ENCODE measurements around the gene TUBA3E. TPM values are rescaled to one million over a fixed set of nuclear protein-coding genes. Genes with fewer than 3 reads are reported as not detected.
"Not testable (repeated sequence)": the region's sequence is repeated elsewhere in the genome, so short reads cannot be mapped to it uniquely, and the experiment has no call there.

Gene TUBA3E
- polyA plus RNA-seq, 1 donor (not counting 4 experiments of a cell fraction or from before 2014, with no cell fraction given), result not detected

DNA sequence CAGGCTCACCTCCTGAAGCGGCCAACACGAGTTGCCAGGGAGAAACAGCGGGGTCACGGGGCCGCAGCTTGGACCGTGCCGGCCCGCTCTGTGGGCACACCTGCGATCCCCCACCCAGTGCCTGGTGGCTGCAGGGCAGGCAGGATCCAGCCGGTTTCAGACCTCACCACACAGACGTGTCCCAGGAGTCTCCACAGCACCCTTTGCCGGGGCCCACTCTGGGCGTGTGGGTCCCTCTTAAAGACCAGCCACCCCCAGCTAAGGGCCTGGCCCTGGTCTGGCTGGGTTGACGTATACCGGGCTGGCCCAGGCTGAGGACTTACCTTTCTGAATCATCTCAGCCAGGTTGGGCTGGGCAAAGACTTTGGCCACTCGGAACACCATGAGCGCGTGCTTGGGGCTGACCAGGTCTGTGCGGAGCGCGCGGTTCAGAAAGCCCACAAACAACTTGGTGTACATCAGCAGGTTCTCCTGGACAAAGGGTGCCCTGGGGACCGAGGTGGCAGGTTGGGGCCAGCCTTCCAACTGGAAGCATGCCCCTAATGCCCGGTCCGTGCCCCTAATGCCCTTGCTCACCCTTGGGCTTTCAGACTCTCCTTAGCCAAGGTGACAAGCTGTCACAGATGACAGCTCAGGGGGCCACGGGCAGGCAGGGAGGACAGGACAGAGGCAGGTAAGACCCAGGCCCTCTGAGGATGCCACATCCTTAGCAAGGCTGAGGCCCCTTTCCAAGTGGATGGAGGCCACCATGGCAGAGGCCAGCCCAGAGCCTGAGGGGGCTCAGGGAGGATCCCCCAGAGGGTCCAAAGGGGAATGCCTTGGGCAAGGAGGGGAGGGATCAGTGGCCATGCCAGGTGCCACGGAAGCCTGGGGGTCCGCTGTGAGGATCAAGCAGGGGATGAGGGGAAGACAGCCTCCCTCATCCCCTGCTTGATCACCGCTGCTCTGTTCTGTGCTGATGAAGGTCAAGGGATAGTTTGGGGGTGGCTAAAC is 43.2 kb downstream of the TUBA3E start:
- Histone ChIP-seq H3K27me3 (ENCODE audit: control insufficient read depth, extremely low read depth, insufficient read depth, low read length) (no peaks in the 10 kb centered on the region), H3K36me3 (ENCODE audit: control insufficient read depth in 2 of 2, extremely low read depth in 1 of 2, insufficient read depth in 2 of 2, low read length in 2 of 2) (peaks cover 0 to 9% of the 10 kb centered on the region in 2 experiments), H3K9me1 (ENCODE audit: control insufficient read depth, extremely low read depth, insufficient read depth, low read length) (no peaks in the 10 kb centered on the region), H2AFZ (ENCODE audit: control insufficient read depth, low read length) (no peak overlapping the region), H3K4me2 (ENCODE audit: control insufficient read depth, extremely low read depth, insufficient read depth, low read depth, low read length) (no peak overlapping the region), H3K4me1 (ENCODE audit: control insufficient read depth, extremely low read depth, insufficient read depth, low read length) (no peaks in the 10 kb centered on the region), H4K20me1 (ENCODE audit: control insufficient read depth, extremely low read depth, insufficient read depth, low read length) (no peaks in the 10 kb centered on the region), H3K9me3 (ENCODE audit: control insufficient read depth, low read depth, low read length) (no peaks in the 10 kb centered on the region), H3K4me3 (ENCODE audit: control insufficient read depth in 2 of 3, extremely low read depth in 1 of 3, insufficient read depth in 2 of 3, low read depth in 1 of 3, low read length in 3 of 3) (no peak overlapping the region), H3K79me2 (ENCODE audit: control insufficient read depth, insufficient read depth, low read length) (no peaks in the 10 kb centered on the region), H3K9ac (ENCODE audit: control insufficient read depth, extremely low read depth, insufficient read depth, low read length) (no peak overlapping the region), H3K27ac (ENCODE audit: control insufficient read depth, insufficient read depth, low read length) (no peak overlapping the region)
- FAIRE-seq (no peak), DNase-seq (ENCODE audit: low read depth, low spot score) (no peak)
- dilution Hi-C loops (cut with MboI; ENCODE audit: extremely low pct_ligation_motif_present, low sequenced_read_pairs), result no loop called here
- TF ChIP-seq, protein P1, sequence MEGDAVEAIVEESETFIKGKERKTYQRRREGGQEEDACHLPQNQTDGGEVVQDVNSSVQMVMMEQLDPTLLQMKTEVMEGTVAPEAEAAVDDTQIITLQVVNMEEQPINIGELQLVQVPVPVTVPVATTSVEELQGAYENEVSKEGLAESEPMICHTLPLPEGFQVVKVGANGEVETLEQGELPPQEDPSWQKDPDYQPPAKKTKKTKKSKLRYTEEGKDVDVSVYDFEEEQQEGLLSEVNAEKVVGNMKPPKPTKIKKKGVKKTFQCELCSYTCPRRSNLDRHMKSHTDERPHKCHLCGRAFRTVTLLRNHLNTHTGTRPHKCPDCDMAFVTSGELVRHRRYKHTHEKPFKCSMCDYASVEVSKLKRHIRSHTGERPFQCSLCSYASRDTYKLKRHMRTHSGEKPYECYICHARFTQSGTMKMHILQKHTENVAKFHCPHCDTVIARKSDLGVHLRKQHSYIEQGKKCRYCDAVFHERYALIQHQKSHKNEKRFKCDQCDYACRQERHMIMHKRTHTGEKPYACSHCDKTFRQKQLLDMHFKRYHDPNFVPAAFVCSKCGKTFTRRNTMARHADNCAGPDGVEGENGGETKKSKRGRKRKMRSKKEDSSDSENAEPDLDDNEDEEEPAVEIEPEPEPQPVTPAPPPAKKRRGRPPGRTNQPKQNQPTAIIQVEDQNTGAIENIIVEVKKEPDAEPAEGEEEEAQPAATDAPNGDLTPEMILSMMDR (optimal IDR thresholded peaks at IDR 0.05 in 1 of 3, IDR thresholded peaks at IDR 0.05 in 1 of 3, conservative IDR thresholded peaks at IDR 0.05 in 1 of 3; ENCODE audit: extremely low read depth in 1 of 3, insufficient read depth in 2 of 3, low read length in 3 of 3), result no peak
- TF ChIP-seq EZH2 (IDR thresholded peaks at IDR 0.05; ENCODE audit: low read length), result no peak

DNA sequence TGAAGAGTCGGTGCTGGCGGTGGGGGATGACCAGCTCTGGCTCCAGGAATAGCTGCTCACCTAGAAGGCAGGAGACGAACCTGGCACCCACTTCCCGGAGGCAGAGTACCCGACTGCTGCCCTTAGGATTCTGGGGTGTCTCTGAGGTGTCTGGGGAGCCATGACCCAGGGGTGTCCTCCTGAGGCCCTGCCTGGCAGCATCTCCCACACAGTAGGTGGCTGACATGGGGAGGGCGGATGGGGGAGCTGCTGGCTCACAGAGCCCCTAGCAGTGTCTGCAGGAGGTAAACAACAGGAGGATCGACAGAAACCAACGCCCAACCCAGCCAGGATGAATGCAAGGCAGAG is 43.8 kb downstream of the TUBA3E start:
- H3K27ac ChIP-seq (ENCODE audit: control insufficient read depth, insufficient read depth, low read length); H3K4me1 ChIP-seq (ENCODE audit: control insufficient read depth, extremely low read depth, insufficient read depth, low read length); H3K9me3 ChIP-seq (ENCODE audit: control insufficient read depth, low read depth, low read length); H3K9me1 ChIP-seq (ENCODE audit: control insufficient read depth, extremely low read depth, insufficient read depth, low read length); H4K20me1 ChIP-seq (ENCODE audit: control insufficient read depth, extremely low read depth, insufficient read depth, low read length); H3K79me2 ChIP-seq (ENCODE audit: control insufficient read depth, insufficient read depth, low read length); H3K9ac ChIP-seq (ENCODE audit: control insufficient read depth, extremely low read depth, insufficient read depth, low read length); dilution Hi-C loops (cut with MboI; ENCODE audit: extremely low pct_ligation_motif_present, low sequenced_read_pairs); H3K4me2 ChIP-seq (ENCODE audit: control insufficient read depth, extremely low read depth, insufficient read depth, low read depth, low read length); FAIRE-seq; H3K4me3 ChIP-seq (ENCODE audit: control insufficient read depth in 2 of 3, extremely low read depth in 1 of 3, insufficient read depth in 2 of 3, low read depth in 1 of 3, low read length in 3 of 3); H2AFZ ChIP-seq (ENCODE audit: control insufficient read depth, low read length); H3K36me3 ChIP-seq (ENCODE audit: control insufficient read depth in 2 of 2, extremely low read depth in 1 of 2, insufficient read depth in 2 of 2, low read length in 2 of 2); DNase-seq (ENCODE audit: low read depth, low spot score); H3K27me3 ChIP-seq (ENCODE audit: control insufficient read depth, extremely low read depth, insufficient read depth, low read length): not testable (repeated sequence)

DNA sequence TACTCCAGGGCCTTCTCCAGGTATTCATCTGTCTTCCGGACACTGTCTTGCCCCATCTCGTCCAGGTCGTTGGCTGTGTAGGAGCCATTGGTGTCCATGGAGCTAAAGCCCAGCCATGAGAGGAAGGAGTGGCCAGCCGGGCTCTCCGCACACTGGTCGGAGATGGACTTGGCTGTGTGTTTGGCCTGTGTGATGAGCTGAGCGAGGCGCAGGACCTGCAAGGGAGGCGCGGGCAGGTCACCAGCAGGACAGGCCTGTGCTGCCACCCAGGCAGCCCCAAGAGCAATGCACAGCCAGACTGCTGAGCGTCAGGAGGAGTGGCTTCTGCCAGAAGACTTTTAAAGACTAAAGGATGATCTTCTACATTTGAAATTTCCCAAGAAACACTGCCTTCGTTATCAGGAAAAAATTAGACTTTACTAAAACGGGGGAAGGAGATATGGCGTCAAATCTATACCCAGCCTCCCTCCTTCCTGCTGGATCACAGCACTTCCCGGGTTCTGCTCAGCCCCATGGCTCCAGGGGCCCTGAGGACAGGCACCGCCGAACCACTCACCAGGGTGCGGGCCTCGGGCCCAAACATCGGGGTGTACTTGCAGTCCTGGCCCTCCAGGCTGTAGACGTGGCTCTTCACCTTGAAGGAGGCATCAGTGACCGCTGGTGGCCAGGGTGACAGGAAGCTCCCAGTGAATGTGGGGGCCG is 44.4 kb downstream of the TUBA3E start:
- H3K9ac ChIP-seq (ENCODE audit: control insufficient read depth, extremely low read depth, insufficient read depth, low read length); DNase-seq (ENCODE audit: low read depth, low spot score); dilution Hi-C loops (cut with MboI; ENCODE audit: extremely low pct_ligation_motif_present, low sequenced_read_pairs); FAIRE-seq; H3K36me3 ChIP-seq (ENCODE audit: control insufficient read depth in 2 of 2, extremely low read depth in 1 of 2, insufficient read depth in 2 of 2, low read length in 2 of 2); H3K9me1 ChIP-seq (ENCODE audit: control insufficient read depth, extremely low read depth, insufficient read depth, low read length); H3K27ac ChIP-seq (ENCODE audit: control insufficient read depth, insufficient read depth, low read length); H3K9me3 ChIP-seq (ENCODE audit: control insufficient read depth, low read depth, low read length); H4K20me1 ChIP-seq (ENCODE audit: control insufficient read depth, extremely low read depth, insufficient read depth, low read length); H3K27me3 ChIP-seq (ENCODE audit: control insufficient read depth, extremely low read depth, insufficient read depth, low read length); H3K4me1 ChIP-seq (ENCODE audit: control insufficient read depth, extremely low read depth, insufficient read depth, low read length); H2AFZ ChIP-seq (ENCODE audit: control insufficient read depth, low read length); H3K4me3 ChIP-seq (ENCODE audit: control insufficient read depth in 2 of 3, extremely low read depth in 1 of 3, insufficient read depth in 2 of 3, low read depth in 1 of 3, low read length in 3 of 3); H3K4me2 ChIP-seq (ENCODE audit: control insufficient read depth, extremely low read depth, insufficient read depth, low read depth, low read length); H3K79me2 ChIP-seq (ENCODE audit: control insufficient read depth, insufficient read depth, low read length): not testable (repeated sequence)

Measured in keratinocyte (primary cell).